ENCODE results near the gene ITPR1. TPM values are rescaled to one million over a fixed set of nuclear protein-coding genes. Genes with fewer than 3 reads are reported as not detected.

Gene ITPR1
- total and polyA plus RNA-seq, 2 experiments from 2014 or later: 6.8 to 21.0 TPM

DNA sequence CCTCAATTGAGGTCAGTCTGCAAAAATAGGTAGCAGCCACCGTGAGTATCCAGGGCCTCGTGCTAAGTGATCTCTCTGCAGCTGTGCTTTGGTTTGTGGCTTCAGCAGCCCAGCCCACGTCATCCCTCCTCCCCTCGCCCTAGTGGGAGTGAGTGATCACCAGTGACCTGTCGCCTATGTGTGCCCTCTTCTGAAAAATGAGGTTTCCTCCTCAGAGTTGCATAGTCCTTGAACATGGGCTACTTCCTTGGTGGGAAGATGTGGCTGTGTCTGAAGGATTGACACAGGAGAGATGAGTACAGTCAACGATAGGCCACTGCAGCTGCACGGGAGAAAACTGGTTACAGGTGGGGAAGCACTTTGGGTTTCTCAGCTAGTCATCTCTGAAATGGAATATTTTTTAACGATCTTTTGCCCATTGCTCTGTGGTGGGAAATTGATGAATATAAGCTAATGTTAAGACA lies 341.3 kb downstream of the ITPR1 start:
- Mint-ChIP-seq H3K4me3 (no peak overlapping the region), H3K4me1 (peaks cover 14% of the 10 kb centered on the region), H3K27ac (no peak overlapping the region), H3K27me3 (ENCODE audit: insufficient read depth, low read depth, poor library complexity) (no peaks in the 10 kb centered on the region), H3K9me3 (no peaks in the 10 kb centered on the region), H3K36me3 (ENCODE audit: low read depth) (no peaks in the 10 kb centered on the region)
- Histone ChIP-seq H3K4me1 (ENCODE audit: insufficient read depth) (no peaks in the 10 kb centered on the region), H3K27ac (ENCODE audit: low read depth) (no peak overlapping the region), H3K36me3 (ENCODE audit: insufficient read depth) (no peaks in the 10 kb centered on the region), H2AFZ (no peak overlapping the region), H3K4me3 (no peak overlapping the region), H3K4me2 (no peak overlapping the region), H3K27me3 (ENCODE audit: insufficient read depth) (no peaks in the 10 kb centered on the region), H3K79me2 (replicated peaks; ENCODE audit: insufficient read depth) (no peaks in the 10 kb centered on the region), H3K9me2 (ENCODE audit: insufficient read depth) (no peaks in the 10 kb centered on the region), H4K20me1 (replicated peaks; ENCODE audit: insufficient read depth) (no peaks in the 10 kb centered on the region), H3F3A (replicated peaks; ENCODE audit: low read depth) (no peaks in the 10 kb centered on the region)
- ATAC-seq (no peak), DNase-seq (ENCODE audit: low spot score) (no peak)
- TF ChIP-seq, protein P1, sequence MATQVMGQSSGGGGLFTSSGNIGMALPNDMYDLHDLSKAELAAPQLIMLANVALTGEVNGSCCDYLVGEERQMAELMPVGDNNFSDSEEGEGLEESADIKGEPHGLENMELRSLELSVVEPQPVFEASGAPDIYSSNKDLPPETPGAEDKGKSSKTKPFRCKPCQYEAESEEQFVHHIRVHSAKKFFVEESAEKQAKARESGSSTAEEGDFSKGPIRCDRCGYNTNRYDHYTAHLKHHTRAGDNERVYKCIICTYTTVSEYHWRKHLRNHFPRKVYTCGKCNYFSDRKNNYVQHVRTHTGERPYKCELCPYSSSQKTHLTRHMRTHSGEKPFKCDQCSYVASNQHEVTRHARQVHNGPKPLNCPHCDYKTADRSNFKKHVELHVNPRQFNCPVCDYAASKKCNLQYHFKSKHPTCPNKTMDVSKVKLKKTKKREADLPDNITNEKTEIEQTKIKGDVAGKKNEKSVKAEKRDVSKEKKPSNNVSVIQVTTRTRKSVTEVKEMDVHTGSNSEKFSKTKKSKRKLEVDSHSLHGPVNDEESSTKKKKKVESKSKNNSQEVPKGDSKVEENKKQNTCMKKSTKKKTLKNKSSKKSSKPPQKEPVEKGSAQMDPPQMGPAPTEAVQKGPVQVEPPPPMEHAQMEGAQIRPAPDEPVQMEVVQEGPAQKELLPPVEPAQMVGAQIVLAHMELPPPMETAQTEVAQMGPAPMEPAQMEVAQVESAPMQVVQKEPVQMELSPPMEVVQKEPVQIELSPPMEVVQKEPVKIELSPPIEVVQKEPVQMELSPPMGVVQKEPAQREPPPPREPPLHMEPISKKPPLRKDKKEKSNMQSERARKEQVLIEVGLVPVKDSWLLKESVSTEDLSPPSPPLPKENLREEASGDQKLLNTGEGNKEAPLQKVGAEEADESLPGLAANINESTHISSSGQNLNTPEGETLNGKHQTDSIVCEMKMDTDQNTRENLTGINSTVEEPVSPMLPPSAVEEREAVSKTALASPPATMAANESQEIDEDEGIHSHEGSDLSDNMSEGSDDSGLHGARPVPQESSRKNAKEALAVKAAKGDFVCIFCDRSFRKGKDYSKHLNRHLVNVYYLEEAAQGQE (IDR thresholded peaks at IDR 0.05; ENCODE audit: unreplicated experiment): no peak
- TF ChIP-seq EZH2phosphoT487 (IDR thresholded peaks at IDR 0.05; ENCODE audit: unreplicated experiment) (no peak), STAT1 (IDR thresholded peaks at IDR 0.05; ENCODE audit: unreplicated experiment) (no peak), CREB1 (CRISPR knock-in tag; IDR thresholded peaks at IDR 0.05; ENCODE audit: low read depth) (no peak), EZH2 (IDR thresholded peaks at IDR 0.05; ENCODE audit: low read depth, unreplicated experiment) (no peak), ZNF114 (CRISPR knock-in tag; IDR thresholded peaks at IDR 0.05) (no peak), POLR2AphosphoS5 (IDR thresholded peaks at IDR 0.05; ENCODE audit: low read depth) (no peak), ZNF331 (CRISPR knock-in tag; IDR thresholded peaks at IDR 0.05; ENCODE audit: low read depth) (no peak), ETS1 (IDR thresholded peaks at IDR 0.05) (no peak), JUNB (IDR thresholded peaks at IDR 0.05; ENCODE audit: unreplicated experiment) (no peak), CTCF (conservative IDR thresholded peaks at IDR 0.05; ENCODE audit: low read depth in 2 of 2) (no peak), NANOG (IDR thresholded peaks at IDR 0.05; ENCODE audit: borderline replicate concordance) (no peak)
- TF ChIP-seq, protein P2, sequence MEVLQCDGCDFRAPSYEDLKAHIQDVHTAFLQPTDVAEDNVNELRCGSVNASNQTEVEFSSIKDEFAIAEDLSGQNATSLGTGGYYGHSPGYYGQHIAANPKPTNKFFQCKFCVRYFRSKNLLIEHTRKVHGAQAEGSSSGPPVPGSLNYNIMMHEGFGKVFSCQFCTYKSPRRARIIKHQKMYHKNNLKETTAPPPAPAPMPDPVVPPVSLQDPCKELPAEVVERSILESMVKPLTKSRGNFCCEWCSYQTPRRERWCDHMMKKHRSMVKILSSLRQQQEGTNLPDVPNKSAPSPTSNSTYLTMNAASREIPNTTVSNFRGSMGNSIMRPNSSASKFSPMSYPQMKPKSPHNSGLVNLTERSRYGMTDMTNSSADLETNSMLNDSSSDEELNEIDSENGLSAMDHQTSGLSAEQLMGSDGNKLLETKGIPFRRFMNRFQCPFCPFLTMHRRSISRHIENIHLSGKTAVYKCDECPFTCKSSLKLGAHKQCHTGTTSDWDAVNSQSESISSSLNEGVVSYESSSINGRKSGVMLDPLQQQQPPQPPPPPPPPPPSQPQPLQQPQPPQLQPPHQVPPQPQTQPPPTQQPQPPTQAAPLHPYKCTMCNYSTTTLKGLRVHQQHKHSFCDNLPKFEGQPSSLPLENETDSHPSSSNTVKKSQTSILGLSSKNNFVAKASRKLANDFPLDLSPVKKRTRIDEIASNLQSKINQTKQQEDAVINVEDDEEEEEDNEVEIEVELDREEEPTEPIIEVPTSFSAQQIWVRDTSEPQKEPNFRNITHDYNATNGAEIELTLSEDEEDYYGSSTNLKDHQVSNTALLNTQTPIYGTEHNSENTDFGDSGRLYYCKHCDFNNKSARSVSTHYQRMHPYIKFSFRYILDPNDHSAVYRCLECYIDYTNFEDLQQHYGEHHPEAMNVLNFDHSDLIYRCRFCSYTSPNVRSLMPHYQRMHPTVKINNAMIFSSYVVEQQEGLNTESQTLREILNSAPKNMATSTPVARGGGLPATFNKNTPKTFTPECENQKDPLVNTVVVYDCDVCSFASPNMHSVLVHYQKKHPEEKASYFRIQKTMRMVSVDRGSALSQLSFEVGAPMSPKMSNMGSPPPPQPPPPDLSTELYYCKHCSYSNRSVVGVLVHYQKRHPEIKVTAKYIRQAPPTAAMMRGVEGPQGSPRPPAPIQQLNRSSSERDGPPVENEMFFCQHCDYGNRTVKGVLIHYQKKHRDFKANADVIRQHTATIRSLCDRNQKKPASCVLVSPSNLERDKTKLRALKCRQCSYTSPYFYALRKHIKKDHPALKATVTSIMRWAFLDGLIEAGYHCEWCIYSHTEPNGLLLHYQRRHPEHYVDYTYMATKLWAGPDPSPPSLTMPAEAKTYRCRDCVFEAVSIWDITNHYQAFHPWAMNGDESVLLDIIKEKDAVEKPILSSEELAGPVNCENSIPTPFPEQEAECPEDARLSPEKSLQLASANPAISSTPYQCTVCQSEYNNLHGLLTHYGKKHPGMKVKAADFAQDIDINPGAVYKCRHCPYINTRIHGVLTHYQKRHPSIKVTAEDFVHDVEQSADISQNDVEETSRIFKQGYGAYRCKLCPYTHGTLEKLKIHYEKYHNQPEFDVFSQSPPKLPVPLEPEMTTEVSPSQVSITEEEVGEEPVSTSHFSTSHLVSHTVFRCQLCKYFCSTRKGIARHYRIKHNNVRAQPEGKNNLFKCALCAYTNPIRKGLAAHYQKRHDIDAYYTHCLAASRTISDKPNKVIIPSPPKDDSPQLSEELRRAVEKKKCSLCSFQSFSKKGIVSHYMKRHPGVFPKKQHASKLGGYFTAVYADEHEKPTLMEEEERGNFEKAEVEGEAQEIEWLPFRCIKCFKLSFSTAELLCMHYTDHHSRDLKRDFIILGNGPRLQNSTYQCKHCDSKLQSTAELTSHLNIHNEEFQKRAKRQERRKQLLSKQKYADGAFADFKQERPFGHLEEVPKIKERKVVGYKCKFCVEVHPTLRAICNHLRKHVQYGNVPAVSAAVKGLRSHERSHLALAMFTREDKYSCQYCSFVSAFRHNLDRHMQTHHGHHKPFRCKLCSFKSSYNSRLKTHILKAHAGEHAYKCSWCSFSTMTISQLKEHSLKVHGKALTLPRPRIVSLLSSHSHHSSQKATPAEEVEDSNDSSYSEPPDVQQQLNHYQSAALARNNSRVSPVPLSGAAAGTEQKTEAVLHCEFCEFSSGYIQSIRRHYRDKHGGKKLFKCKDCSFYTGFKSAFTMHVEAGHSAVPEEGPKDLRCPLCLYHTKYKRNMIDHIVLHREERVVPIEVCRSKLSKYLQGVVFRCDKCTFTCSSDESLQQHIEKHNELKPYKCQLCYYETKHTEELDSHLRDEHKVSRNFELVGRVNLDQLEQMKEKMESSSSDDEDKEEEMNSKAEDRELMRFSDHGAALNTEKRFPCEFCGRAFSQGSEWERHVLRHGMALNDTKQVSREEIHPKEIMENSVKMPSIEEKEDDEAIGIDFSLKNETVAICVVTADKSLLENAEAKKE (CRISPR knock-in tag; IDR thresholded peaks at IDR 0.05): no peak

Measured in GM23338 (cell line).